ENCODE results near the gene LRRIQ4. TPM values are rescaled to one million over a fixed set of nuclear protein-coding genes. Genes with fewer than 3 reads are reported as not detected.
A peak's percentile ranks its signal among the peaks of the same experiment; 100 is the strongest.

LRRIQ4 gene
- polyA plus RNA-seq, 3 donors, result not detected

- Mint-ChIP-seq H3K36me3 (peaks cover 23 to 29% of the 10 kb centered on the region in 2 donors), H3K27me3 (ENCODE audit: low read depth in 3 of 3) (peaks cover 0 to 4% (median 4%) of the 10 kb centered on the region in 3 donors), H3K27ac (peak within 1 kb of the TSS; percentile 98 to 99 (median 99)), H3K9me3 (peaks cover 0 to 4% (median 0%) of the 10 kb centered on the region in 7 donors), H3K4me3 (peak within 1 kb of the TSS; percentile 96 to 97), H3K4me1 (peaks cover 23% of the 10 kb centered on the region)
- Histone ChIP-seq H3K9ac (ENCODE audit: insufficient read depth, low read length, poor library complexity, severe bottlenecking) (peak within 1 kb of the TSS; percentile 95), H3K79me2 (ENCODE audit: insufficient read depth, low read length) (peaks cover 34% of the 10 kb centered on the region), H3K4me1 (ENCODE audit: control insufficient read depth in 1 of 2, insufficient read depth in 2 of 2, low read length in 2 of 2) (peaks cover 10 to 24% of the 10 kb centered on the region in 2 donors), H3K4me2 (replicated peaks; ENCODE audit: extremely low read depth, low read length, poor library complexity, severe bottlenecking) (peak within 1 kb of the TSS; percentile 90), H2AFZ (ENCODE audit: insufficient read depth, low read depth, low read length, poor library complexity, severe bottlenecking) (peak within 1 kb of the TSS; percentile 93), H3K4me3 (replicated peaks in 1 of 3; ENCODE audit: low read depth in 2 of 3, low read length in 3 of 3) (peak within 1 kb of the TSS; percentile 75 to 99 (median 76)), H3K27ac (ENCODE audit: low read depth in 1 of 2, low read length in 2 of 2) (peak within 1 kb of the TSS; percentile 92 to 97), H4K20me1 (ENCODE audit: insufficient read depth, low read length) (peaks cover 11% of the 10 kb centered on the region), H3K27me3 (ENCODE audit: control insufficient read depth in 2 of 2, insufficient read depth in 2 of 2, low read length in 2 of 2) (no peaks in the 10 kb centered on the region), H3K36me3 (replicated peaks in 1 of 2; ENCODE audit: control insufficient read depth in 1 of 2, insufficient read depth in 2 of 2, low read length in 2 of 2) (peaks cover 14 to 39% of the 10 kb centered on the region in 2 donors), H3K9me3 (replicated peaks in 1 of 2; ENCODE audit: control insufficient read depth in 1 of 2, insufficient read depth in 1 of 2, low read length in 2 of 2) (no peaks in the 10 kb centered on the region)
- intact Hi-C loops (cut with micrococcal nuclease), result loop anchor here (5.0 kb wide), 1 partner anchor 584 kb away; the partner anchor contains the start of gene SKIL (in 2 of the 2)
- under 1% methylated on average over 57 of the region's 61 CpGs for WGBS (ENCODE audit: insufficient coverage)
- TF ChIP-seq CTCF (IDR thresholded peaks at IDR 0.05), result peak; percentile 25
- DNase-seq, result peak; percentile 88 to 92 (median 91)
Measured at GRCh38 chr3:169772897-169773816, 39.5 kb upstream of the LRRIQ4 start, which contains the start of gene MYNN. MYNN (plus strand) TSS chr3:169773396; CDS start chr3:169774296, 900 bp downstream.

GRCh38 chr3:169774186-169774585 is 38.5 kb upstream of the LRRIQ4 start:
- peaks cover 11% of the 10 kb centered on the region for H4K20me1 ChIP-seq (ENCODE audit: insufficient read depth, low read length)
- peak overlapping the region; percentile 95 for H3K9ac ChIP-seq (ENCODE audit: insufficient read depth, low read length, poor library complexity, severe bottlenecking)
- H3K27me3 ChIP-seq (ENCODE audit: control insufficient read depth in 2 of 2, insufficient read depth in 2 of 2, low read length in 2 of 2), result no peaks in the 10 kb centered on the region
- peaks cover 23% of the 10 kb centered on the region for H3K4me1 Mint-ChIP-seq
- H3K4me1 ChIP-seq (ENCODE audit: control insufficient read depth in 1 of 2, insufficient read depth in 2 of 2, low read length in 2 of 2), result peaks cover 10 to 24% of the 10 kb centered on the region in 2 donors
- H2AFZ ChIP-seq (ENCODE audit: insufficient read depth, low read depth, low read length, poor library complexity, severe bottlenecking), result peak overlapping the region; percentile 93
- H3K27me3 Mint-ChIP-seq (ENCODE audit: low read depth in 3 of 3), result peaks cover 0 to 4% (median 4%) of the 10 kb centered on the region in 3 donors
- H3K4me3 ChIP-seq (replicated peaks in 1 of 3; ENCODE audit: low read depth in 2 of 3, low read length in 3 of 3), result peak overlapping the region; percentile 75 to 99 (median 76)
- H3K4me2 ChIP-seq (replicated peaks; ENCODE audit: extremely low read depth, low read length, poor library complexity, severe bottlenecking), result peak overlapping the region; percentile 90
- H3K79me2 ChIP-seq (ENCODE audit: insufficient read depth, low read length), result peaks cover 34% of the 10 kb centered on the region
- peak overlapping the region in 5 of 7 donors; percentile 98 to 99 (median 99) for H3K27ac Mint-ChIP-seq
- no peak for TF ChIP-seq CTCF (IDR thresholded peaks at IDR 0.05)
- peak overlapping the region; percentile 96 to 97 for H3K4me3 Mint-ChIP-seq
- H3K9me3 ChIP-seq (replicated peaks in 1 of 2; ENCODE audit: control insufficient read depth in 1 of 2, insufficient read depth in 1 of 2, low read length in 2 of 2), result no peaks in the 10 kb centered on the region
- intact Hi-C loops (cut with micrococcal nuclease), result loop anchor here (5.0 kb wide), 1 partner anchor 583 kb away; the partner anchor contains the start of gene SKIL (in 2 of the 2)
- H3K9me3 Mint-ChIP-seq, result peaks cover 0 to 2% (median 0%) of the 10 kb centered on the region in 7 donors
- no peak for DNase-seq
- H3K36me3 Mint-ChIP-seq, result peaks cover 30 to 36% of the 10 kb centered on the region in 2 donors
- H3K36me3 ChIP-seq (replicated peaks in 1 of 2; ENCODE audit: control insufficient read depth in 1 of 2, insufficient read depth in 2 of 2, low read length in 2 of 2), result peaks cover 20 to 50% of the 10 kb centered on the region in 2 donors
- WGBS (ENCODE audit: insufficient coverage), result 94% methylated on average over 2 of the region's 5 CpGs
- H3K27ac ChIP-seq (ENCODE audit: low read depth in 1 of 2, low read length in 2 of 2), result peak overlapping the region in 1 of 2 donors; percentile 97

All from CD14-positive monocyte (primary cell).